ENCODE measurements around the gene JMJD7.
A peak's percentile ranks its signal among the peaks of the same experiment; 100 is the strongest.

The JMJD7 gene

GRCh38 chr15:41827880-41828806 lies at the start of gene JMJD7:
TSS of gene JMJD7 (plus strand) at chr15:41828092. CDS start at chr15:41828125, 33 bp downstream.
- DNase-seq: peak; percentile 74 to 96

- DNase-seq: no peak
Observed at GRCh38 chr15:41778521-41778920, 49.4 kb upstream of the JMJD7 start.

GRCh38 chr15:41779662-41780157 lies 48.2 kb upstream of the JMJD7 start:
- no peak for DNase-seq

- no peak for DNase-seq
Observed at GRCh38 chr15:41780266-41780665, 47.6 kb upstream of the JMJD7 start.

- DNase-seq: no peak
Observed at GRCh38 chr15:41780727-41781126, 47.2 kb upstream of the JMJD7 start.

GRCh38 chr15:41782371-41783282 lies 45.3 kb upstream of the JMJD7 start:
- DNase-seq: no peak

GRCh38 chr15:41783296-41783695 lies 44.6 kb upstream of the JMJD7 start:
- DNase-seq: no peak

- no peak for DNase-seq
Observed at GRCh38 chr15:41788262-41788661, 39.6 kb upstream of the JMJD7 start.

- DNase-seq: no peak
Observed at GRCh38 chr15:41789236-41789635, 38.7 kb upstream of the JMJD7 start.

GRCh38 chr15:41789662-41790061 lies 38.2 kb upstream of the JMJD7 start:
- no peak for DNase-seq

- no peak for DNase-seq
Observed at GRCh38 chr15:41790169-41790568, 37.7 kb upstream of the JMJD7 start.

- peak in 1 of 2 donors; percentile 28 for DNase-seq
Observed at GRCh38 chr15:41790756-41791546, 36.9 kb upstream of the JMJD7 start.

GRCh38 chr15:41791547-41791937 lies 36.4 kb upstream of the JMJD7 start:
- no peak for DNase-seq

GRCh38 chr15:41792000-41792637 lies 35.8 kb upstream of the JMJD7 start:
- DNase-seq: no peak

GRCh38 chr15:41794081-41794480 lies 33.8 kb upstream of the JMJD7 start:
- DNase-seq: no peak

GRCh38 chr15:41795996-41796856 lies 31.7 kb upstream of the JMJD7 start:
- no peak for DNase-seq

- no peak for DNase-seq
Observed at GRCh38 chr15:41797201-41797944, 30.5 kb upstream of the JMJD7 start.

- DNase-seq: no peak
Observed at GRCh38 chr15:41798607-41799487, 29.0 kb upstream of the JMJD7 start.

GRCh38 chr15:41799488-41799805 lies 28.4 kb upstream of the JMJD7 start:
- no peak for DNase-seq
